Stimulated activated naive CD8-positive, alpha-beta T cell treated with anti-CD3 and anti-CD28 coated beads, Interleukin-15, amount 100 ng/mL, for 72 hours (primary cell): ENCODE measurements around the gene CASZ1.

Experiments
- ATAC-seq: fragments of 150-1000 bp; cut with Tn5 transposase; 2 replicates; pipeline ENCODE4 v1.10.0; 2021; ENCODE audit warnings: mild to moderate bottlenecking, moderate library complexity
- DNase-seq, 2 donors: peaks; one replicate each; pipeline ENCODE4 v3.0.0; 2021 to 2022
- H3K27ac Mint-ChIP-seq, 2 donors: one replicate each; pipeline ENCODE4 v1.8.0; 2022; ENCODE audit warnings: mild to moderate bottlenecking in 2 of 2, mixed read lengths in 2 of 2, moderate library complexity in 2 of 2
- H3K27me3 Mint-ChIP-seq: one replicate; pipeline ENCODE4 v1.8.0; 2022; ENCODE audit warnings: mixed read lengths
- H3K4me1 Mint-ChIP-seq: one replicate; pipeline ENCODE4 v1.8.0; 2022; ENCODE audit warnings: mild to moderate bottlenecking, mixed read lengths
- H3K4me3 Mint-ChIP-seq, 2 donors: one replicate each; pipeline ENCODE4 v1.8.0; 2022; ENCODE audit warnings: mild to moderate bottlenecking in 2 of 2, mixed read lengths in 2 of 2, moderate library complexity in 1 of 2
- H3K9me3 Mint-ChIP-seq, 2 donors: one replicate each; pipeline ENCODE4 v1.8.0; 2022; ENCODE audit warnings: mixed read lengths in 2 of 2

The CASZ1 gene

GRCh38 chr1:10709646-10710045 is 86.8 kb downstream of the CASZ1 start:
- H3K4me3 Mint-ChIP-seq = no peak overlapping the region
- DNase-seq = no peak
- H3K9me3 Mint-ChIP-seq = no peaks in the 10 kb centered on the region
- no peak overlapping the region for H3K27ac Mint-ChIP-seq
- H3K27me3 Mint-ChIP-seq = peaks cover 4% of the 10 kb centered on the region
- H3K4me1 Mint-ChIP-seq = no peaks in the 10 kb centered on the region
- no peak for ATAC-seq

GRCh38 chr1:10709165-10709564 is 87.3 kb downstream of the CASZ1 start:
- no peaks in the 10 kb centered on the region for H3K27me3 Mint-ChIP-seq
- DNase-seq (no peak), ATAC-seq (no peak)
- H3K27ac Mint-ChIP-seq = peak overlapping the region in 1 of 2 donors; percentile 27
- H3K4me3 Mint-ChIP-seq = no peak overlapping the region
- H3K9me3 Mint-ChIP-seq = no peaks in the 10 kb centered on the region
- no peaks in the 10 kb centered on the region for H3K4me1 Mint-ChIP-seq

- Mint-ChIP-seq H3K27me3 (no peaks in the 10 kb centered on the region), H3K27ac (no peak overlapping the region), H3K4me1 (no peaks in the 10 kb centered on the region), H3K4me3 (no peak overlapping the region), H3K9me3 (no peaks in the 10 kb centered on the region)
- ATAC-seq = no peak
- DNase-seq = no peak
Observed at GRCh38 chr1:10708757-10709156, 87.7 kb downstream of the CASZ1 start.

GRCh38 chr1:10707208-10707607 is 89.2 kb downstream of the CASZ1 start:
- no peaks in the 10 kb centered on the region for H3K27me3 Mint-ChIP-seq
- DNase-seq (no peak), ATAC-seq (no peak)
- no peaks in the 10 kb centered on the region for H3K9me3 Mint-ChIP-seq
- H3K4me1 Mint-ChIP-seq = no peaks in the 10 kb centered on the region
- H3K4me3 Mint-ChIP-seq = no peak overlapping the region
- H3K27ac Mint-ChIP-seq = peak overlapping the region in 1 of 2 donors; percentile 27

- ATAC-seq (no peak), DNase-seq (no peak)
- Mint-ChIP-seq H3K9me3 (no peaks in the 10 kb centered on the region), H3K4me3 (no peak overlapping the region), H3K27ac (no peak overlapping the region), H3K27me3 (no peaks in the 10 kb centered on the region), H3K4me1 (no peaks in the 10 kb centered on the region)
Observed at GRCh38 chr1:10706376-10706913, 90.0 kb downstream of the CASZ1 start.

GRCh38 chr1:10705953-10706352 is 90.5 kb downstream of the CASZ1 start:
- DNase-seq (no peak), ATAC-seq (no peak)
- Mint-ChIP-seq H3K9me3 (no peaks in the 10 kb centered on the region), H3K4me3 (no peak overlapping the region), H3K27me3 (no peaks in the 10 kb centered on the region), H3K27ac (no peak overlapping the region), H3K4me1 (no peaks in the 10 kb centered on the region)

- H3K9me3 Mint-ChIP-seq = no peaks in the 10 kb centered on the region
- peak overlapping the region in 1 of 2 donors; percentile 54 for H3K27ac Mint-ChIP-seq
- ATAC-seq = no peak
- no peak for DNase-seq
- no peak overlapping the region for H3K4me3 Mint-ChIP-seq
- no peaks in the 10 kb centered on the region for H3K27me3 Mint-ChIP-seq
- H3K4me1 Mint-ChIP-seq = no peaks in the 10 kb centered on the region
Observed at GRCh38 chr1:10704368-10704882, 92.0 kb downstream of the CASZ1 start.

GRCh38 chr1:10703702-10704101 is 92.7 kb downstream of the CASZ1 start:
- no peak overlapping the region for H3K4me3 Mint-ChIP-seq
- no peaks in the 10 kb centered on the region for H3K27me3 Mint-ChIP-seq
- DNase-seq (no peak), ATAC-seq (no peak)
- H3K9me3 Mint-ChIP-seq = no peaks in the 10 kb centered on the region
- H3K4me1 Mint-ChIP-seq = no peaks in the 10 kb centered on the region
- no peak overlapping the region for H3K27ac Mint-ChIP-seq

- Mint-ChIP-seq H3K9me3 (no peaks in the 10 kb centered on the region), H3K4me3 (no peak overlapping the region), H3K27me3 (peaks cover 6% of the 10 kb centered on the region), H3K4me1 (peaks cover 17% of the 10 kb centered on the region), H3K27ac (no peak overlapping the region)
- no peak for DNase-seq
- no peak for ATAC-seq
Observed at GRCh38 chr1:10701145-10701544, 95.3 kb downstream of the CASZ1 start.

GRCh38 chr1:10699470-10699835 is 97.0 kb downstream of the CASZ1 start:
- DNase-seq (no peak), ATAC-seq (no peak)
- H3K4me3 Mint-ChIP-seq = no peak overlapping the region
- peaks cover 16% of the 10 kb centered on the region for H3K27me3 Mint-ChIP-seq
- peaks cover 21% of the 10 kb centered on the region for H3K4me1 Mint-ChIP-seq
- no peak overlapping the region for H3K27ac Mint-ChIP-seq
- H3K9me3 Mint-ChIP-seq = no peaks in the 10 kb centered on the region

GRCh38 chr1:10698726-10699469 is 97.5 kb downstream of the CASZ1 start:
- DNase-seq (no peak), ATAC-seq (no peak)
- peaks cover 16% of the 10 kb centered on the region for H3K27me3 Mint-ChIP-seq
- H3K4me1 Mint-ChIP-seq = peaks cover 21% of the 10 kb centered on the region
- H3K4me3 Mint-ChIP-seq = no peak overlapping the region
- H3K27ac Mint-ChIP-seq = no peak overlapping the region
- no peaks in the 10 kb centered on the region for H3K9me3 Mint-ChIP-seq

GRCh38 chr1:10697621-10698160 is 98.8 kb downstream of the CASZ1 start:
- Mint-ChIP-seq H3K27ac (peak overlapping the region in 1 of 2 donors; percentile 49), H3K4me3 (no peak overlapping the region), H3K4me1 (peaks cover 31% of the 10 kb centered on the region), H3K9me3 (no peaks in the 10 kb centered on the region), H3K27me3 (peaks cover 16% of the 10 kb centered on the region)
- no peak for DNase-seq
- ATAC-seq = no peak

- H3K4me3 Mint-ChIP-seq = no peak overlapping the region
- H3K27ac Mint-ChIP-seq = peak overlapping the region in 1 of 2 donors; percentile 68
- peaks cover 16% of the 10 kb centered on the region for H3K27me3 Mint-ChIP-seq
- peak; percentile 19 to 42 for DNase-seq
- H3K4me1 Mint-ChIP-seq = peaks cover 38% of the 10 kb centered on the region
- H3K9me3 Mint-ChIP-seq = no peaks in the 10 kb centered on the region
- peak; percentile 33 for ATAC-seq
Observed at GRCh38 chr1:10696977-10697376, 99.5 kb downstream of the CASZ1 start.

GRCh38 chr1:10694633-10695627 is 101.5 kb downstream of the CASZ1 start:
- H3K27ac Mint-ChIP-seq = peak overlapping the region in 1 of 2 donors; percentile 68
- H3K4me1 Mint-ChIP-seq = peaks cover 54% of the 10 kb centered on the region
- H3K27me3 Mint-ChIP-seq = peaks cover 16% of the 10 kb centered on the region
- peak; percentile 64 for ATAC-seq
- DNase-seq = peak; percentile 64 to 73
- no peaks in the 10 kb centered on the region for H3K9me3 Mint-ChIP-seq
- peak overlapping the region; percentile 75 to 85 for H3K4me3 Mint-ChIP-seq

- peak overlapping the region; percentile 91 to 92 for H3K27ac Mint-ChIP-seq
- peaks cover 16% of the 10 kb centered on the region for H3K27me3 Mint-ChIP-seq
- no peaks in the 10 kb centered on the region for H3K9me3 Mint-ChIP-seq
Observed at GRCh38 chr1:10694274-10694632, 102.2 kb downstream of the CASZ1 start.

More at GRCh38 chr1:10694274-10694632, 102.2 kb downstream of the CASZ1 start:
- DNase-seq = no peak
- ATAC-seq = peak; percentile 66
- Mint-ChIP-seq H3K4me1 (peaks cover 60% of the 10 kb centered on the region), H3K4me3 (peak overlapping the region; percentile 82 to 84)
